GM23338 (cell line): ENCODE results near the gene STIM1. TPM values are rescaled to one million over a fixed set of nuclear protein-coding genes. Genes with fewer than 3 reads are reported as not detected.

ENCODE experiments used
- ATAC-seq: fragments of 200-7000 bp; cut with Tn5 transposase; 3 replicates; pipeline ENCODE4 v1.9.1; 2020
- DNase-seq: peaks from one replicate; pipeline ENCODE4 v3.0.0-alpha.2; 2015; ENCODE audit warnings: low spot score
- H2AFZ ChIP-seq: fragments of 200-600 bp; sonication (generic); 2 replicates; pipeline ENCODE4 v1.8.0; 2016; ENCODE audit warnings: antibody characterized with exemption, mild to moderate bottlenecking, moderate library complexity
- H3F3A ChIP-seq: fragments of 200-600 bp; sonication (generic); replicated peaks from 2 replicates; pipeline ENCODE4 v1.8.0; 2017; ENCODE audit warnings: antibody characterized with exemption, mixed run types, low read depth
- H3K27ac ChIP-seq: fragments of 200-600 bp; sonication (generic); 2 replicates; pipeline ENCODE4 v1.6.1; 2016; ENCODE audit warnings: low read depth
- H3K27me3 ChIP-seq: fragments of 200-600 bp; sonication (generic); 2 replicates; pipeline ENCODE4 v1.8.0; 2016; ENCODE audit warnings: mild to moderate bottlenecking, mixed run types, moderate library complexity; ENCODE audit not compliant: insufficient read depth
- H3K36me3 ChIP-seq: fragments of 200-600 bp; sonication (generic); 2 replicates; pipeline ENCODE4 v1.8.0; 2016; ENCODE audit warnings: mild to moderate bottlenecking; ENCODE audit not compliant: insufficient read depth
- H3K4me1 ChIP-seq: fragments of 200-600 bp; sonication (generic); 2 replicates; pipeline ENCODE4 v1.8.0; 2016; ENCODE audit warnings: mild to moderate bottlenecking, moderate library complexity; ENCODE audit not compliant: insufficient read depth
- H3K4me2 ChIP-seq: fragments of 200-600 bp; sonication (generic); 2 replicates; pipeline ENCODE4 v1.7.1; 2017; ENCODE audit warnings: mixed run types
- H3K4me3 ChIP-seq: fragments of 200-600 bp; sonication (generic); 2 replicates; pipeline ENCODE4 v1.6.1; 2016; ENCODE audit warnings: mixed run types
- H3K79me2 ChIP-seq: fragments of 200-600 bp; sonication (generic); replicated peaks from 2 replicates; pipeline ENCODE4 v1.8.0; 2017; ENCODE audit warnings: mild to moderate bottlenecking; ENCODE audit not compliant: insufficient read depth
- H3K9me2 ChIP-seq: fragments of 200-600 bp; sonication (generic); 2 replicates; pipeline ENCODE4 v1.8.0; 2017; ENCODE audit not compliant: insufficient read depth
- H4K20me1 ChIP-seq: fragments of 200-600 bp; sonication (generic); replicated peaks from 2 replicates; pipeline ENCODE4 v1.8.0; 2017; ENCODE audit warnings: mild to moderate bottlenecking; ENCODE audit not compliant: insufficient read depth
- H3K27ac Mint-ChIP-seq: 2 replicates; pipeline ENCODE4 v1.8.0; 2020; ENCODE audit warnings: inconsistent platforms, mild to moderate bottlenecking, moderate library complexity, mixed read lengths
- H3K27me3 Mint-ChIP-seq: 3 replicates; pipeline ENCODE4 v1.8.0; 2022; ENCODE audit warnings: low read depth, mild to moderate bottlenecking, moderate library complexity, mixed read lengths, inconsistent platforms; ENCODE audit not compliant: insufficient read depth, poor library complexity
- H3K36me3 Mint-ChIP-seq: 3 replicates; pipeline ENCODE4 v1.8.0; 2021; ENCODE audit warnings: low read depth, mild to moderate bottlenecking, inconsistent platforms, moderate library complexity, mixed read lengths
- H3K4me1 Mint-ChIP-seq: 3 replicates; pipeline ENCODE4 v1.8.0; 2020; ENCODE audit warnings: mild to moderate bottlenecking, inconsistent platforms, mixed read lengths
- H3K4me3 Mint-ChIP-seq: 3 replicates; pipeline ENCODE4 v1.8.0; 2021; ENCODE audit warnings: moderate library complexity, mild to moderate bottlenecking, inconsistent platforms, mixed read lengths
- H3K9me3 Mint-ChIP-seq: 3 replicates; pipeline ENCODE4 v1.8.0; 2020; ENCODE audit warnings: moderate library complexity, mild to moderate bottlenecking, inconsistent platforms, mixed read lengths
- CREB1 ChIP-seq: fragments of 250-450 bp; sonication (Bioruptor Pico); IDR thresholded peaks from 2 replicates; pipeline ENCODE4 v1.5.0; 2020; ENCODE audit warnings: low read depth, mild to moderate bottlenecking, moderate library complexity
- ETS1 ChIP-seq: IDR thresholded peaks from 2 replicates; pipeline ENCODE4 v1.6.1; 2016; ENCODE audit warnings: antibody characterized with exemption
- EZH2 ChIP-seq: fragments of 200-600 bp; sonication (generic); IDR thresholded peaks from one replicate; pipeline ENCODE4 v1.8.0; 2017; ENCODE audit warnings: antibody characterized with exemption, mild to moderate bottlenecking, low read depth; ENCODE audit not compliant: unreplicated experiment
- EZH2phosphoT487 ChIP-seq: fragments of 200-600 bp; sonication (generic); IDR thresholded peaks from one replicate; pipeline ENCODE4 v1.8.1; 2018; ENCODE audit warnings: antibody characterized with exemption; ENCODE audit not compliant: unreplicated experiment
- JUNB ChIP-seq: IDR thresholded peaks from one replicate; pipeline ENCODE4 v1.6.1; 2016; ENCODE audit warnings: antibody characterized with exemption; ENCODE audit not compliant: unreplicated experiment
- NANOG ChIP-seq: IDR thresholded peaks from 2 replicates; pipeline ENCODE4 v1.6.1; 2016; ENCODE audit warnings: antibody characterized with exemption, borderline replicate concordance
- POLR2AphosphoS5 ChIP-seq: IDR thresholded peaks from 2 replicates; pipeline ENCODE4 v1.6.1; 2016; ENCODE audit warnings: antibody characterized with exemption, low read depth
- REST ChIP-seq: IDR thresholded peaks from one replicate; pipeline ENCODE4 v1.6.1; 2018; ENCODE audit warnings: antibody characterized with exemption; ENCODE audit not compliant: unreplicated experiment
- STAT1 ChIP-seq: IDR thresholded peaks from one replicate; pipeline ENCODE4 v1.6.1; 2016; ENCODE audit warnings: antibody characterized with exemption; ENCODE audit not compliant: unreplicated experiment
- ZNF114 ChIP-seq: fragments of 250-450 bp; sonication (Bioruptor Pico); IDR thresholded peaks from 2 replicates; pipeline ENCODE4 v1.5.0; 2020; ENCODE audit warnings: mild to moderate bottlenecking, moderate library complexity
- ZNF331 ChIP-seq: fragments of 250-450 bp; sonication (Bioruptor Pico); IDR thresholded peaks from 2 replicates; pipeline ENCODE4 v1.5.0; 2020; ENCODE audit warnings: low read depth, mild to moderate bottlenecking, moderate library complexity
- polyA plus RNA-seq: library from polyadenylated mRNA; unstranded; fragments of >200 nt; fragmentation: Nextera tagmentation; extraction: Ambion mirVana; gene quantifications from 2 replicates; pipeline ENCODE4 v1.2.1, GENCODE V29; 2016
- total RNA-seq: library from RNA; depleted of rRNA; stranded (reverse); fragments of >200 nt; shearing (Covaris generic); gene quantifications from 2 replicates; pipeline ENCODE4 v1.2.3, GENCODE V29; 2014
- TF ChIP-seq, protein P1 (sequence below), 2 experiments: fragments of 200-600 bp in 1 of 2; sonication (generic) in 1 of 2; conservative IDR thresholded peaks; 2 replicates each; pipeline versions ENCODE4 v1.5.1 to v1.6.1; 2016 to 2017; ENCODE audit warnings: antibody characterized with exemption in 2 of 2, low read depth in 2 of 2, mild to moderate bottlenecking in 2 of 2, moderate library complexity in 1 of 2
- TF ChIP-seq, protein P2 (sequence below): fragments of 250-450 bp; sonication (Bioruptor Pico); IDR thresholded peaks from 2 replicates; pipeline ENCODE4 v1.5.0; 2020; ENCODE audit warnings: mild to moderate bottlenecking, moderate library complexity

The STIM1 gene
- total and polyA plus RNA-seq, 2 experiments from 2014 or later, result 3.5 to 14.0 TPM

- H3K27me3 Mint-ChIP-seq, result peaks cover 9% of the 10 kb centered on the region
- peak overlapping the region; percentile 55; the same call in 1 of the 2 replicates for H3K4me2 ChIP-seq
- H3K27ac Mint-ChIP-seq, result no peak overlapping the region
- no peak overlapping the region for H2AFZ ChIP-seq
- H3K79me2 ChIP-seq, result peaks cover 70% of the 10 kb centered on the region
- DNase-seq (no peak), ATAC-seq (no peak)
- peaks cover 28% of the 10 kb centered on the region for H3K4me1 ChIP-seq
- TF ChIP-seq REST (no peak), ZNF114 (no peak), NANOG (no peak), POLR2AphosphoS5 (no peak), ETS1 (no peak), ZNF331 (CRISPR knock-in tag) (no peak), CREB1 (CRISPR knock-in tag) (no peak), EZH2 (no peak), EZH2phosphoT487 (no peak), STAT1 (no peak), JUNB (no peak)
- TF ChIP-seq, protein P1, sequence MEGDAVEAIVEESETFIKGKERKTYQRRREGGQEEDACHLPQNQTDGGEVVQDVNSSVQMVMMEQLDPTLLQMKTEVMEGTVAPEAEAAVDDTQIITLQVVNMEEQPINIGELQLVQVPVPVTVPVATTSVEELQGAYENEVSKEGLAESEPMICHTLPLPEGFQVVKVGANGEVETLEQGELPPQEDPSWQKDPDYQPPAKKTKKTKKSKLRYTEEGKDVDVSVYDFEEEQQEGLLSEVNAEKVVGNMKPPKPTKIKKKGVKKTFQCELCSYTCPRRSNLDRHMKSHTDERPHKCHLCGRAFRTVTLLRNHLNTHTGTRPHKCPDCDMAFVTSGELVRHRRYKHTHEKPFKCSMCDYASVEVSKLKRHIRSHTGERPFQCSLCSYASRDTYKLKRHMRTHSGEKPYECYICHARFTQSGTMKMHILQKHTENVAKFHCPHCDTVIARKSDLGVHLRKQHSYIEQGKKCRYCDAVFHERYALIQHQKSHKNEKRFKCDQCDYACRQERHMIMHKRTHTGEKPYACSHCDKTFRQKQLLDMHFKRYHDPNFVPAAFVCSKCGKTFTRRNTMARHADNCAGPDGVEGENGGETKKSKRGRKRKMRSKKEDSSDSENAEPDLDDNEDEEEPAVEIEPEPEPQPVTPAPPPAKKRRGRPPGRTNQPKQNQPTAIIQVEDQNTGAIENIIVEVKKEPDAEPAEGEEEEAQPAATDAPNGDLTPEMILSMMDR (conservative IDR thresholded peaks at IDR 0.05; ENCODE audit: low read depth in 2 of 2), result no peak
- TF ChIP-seq, protein P2, sequence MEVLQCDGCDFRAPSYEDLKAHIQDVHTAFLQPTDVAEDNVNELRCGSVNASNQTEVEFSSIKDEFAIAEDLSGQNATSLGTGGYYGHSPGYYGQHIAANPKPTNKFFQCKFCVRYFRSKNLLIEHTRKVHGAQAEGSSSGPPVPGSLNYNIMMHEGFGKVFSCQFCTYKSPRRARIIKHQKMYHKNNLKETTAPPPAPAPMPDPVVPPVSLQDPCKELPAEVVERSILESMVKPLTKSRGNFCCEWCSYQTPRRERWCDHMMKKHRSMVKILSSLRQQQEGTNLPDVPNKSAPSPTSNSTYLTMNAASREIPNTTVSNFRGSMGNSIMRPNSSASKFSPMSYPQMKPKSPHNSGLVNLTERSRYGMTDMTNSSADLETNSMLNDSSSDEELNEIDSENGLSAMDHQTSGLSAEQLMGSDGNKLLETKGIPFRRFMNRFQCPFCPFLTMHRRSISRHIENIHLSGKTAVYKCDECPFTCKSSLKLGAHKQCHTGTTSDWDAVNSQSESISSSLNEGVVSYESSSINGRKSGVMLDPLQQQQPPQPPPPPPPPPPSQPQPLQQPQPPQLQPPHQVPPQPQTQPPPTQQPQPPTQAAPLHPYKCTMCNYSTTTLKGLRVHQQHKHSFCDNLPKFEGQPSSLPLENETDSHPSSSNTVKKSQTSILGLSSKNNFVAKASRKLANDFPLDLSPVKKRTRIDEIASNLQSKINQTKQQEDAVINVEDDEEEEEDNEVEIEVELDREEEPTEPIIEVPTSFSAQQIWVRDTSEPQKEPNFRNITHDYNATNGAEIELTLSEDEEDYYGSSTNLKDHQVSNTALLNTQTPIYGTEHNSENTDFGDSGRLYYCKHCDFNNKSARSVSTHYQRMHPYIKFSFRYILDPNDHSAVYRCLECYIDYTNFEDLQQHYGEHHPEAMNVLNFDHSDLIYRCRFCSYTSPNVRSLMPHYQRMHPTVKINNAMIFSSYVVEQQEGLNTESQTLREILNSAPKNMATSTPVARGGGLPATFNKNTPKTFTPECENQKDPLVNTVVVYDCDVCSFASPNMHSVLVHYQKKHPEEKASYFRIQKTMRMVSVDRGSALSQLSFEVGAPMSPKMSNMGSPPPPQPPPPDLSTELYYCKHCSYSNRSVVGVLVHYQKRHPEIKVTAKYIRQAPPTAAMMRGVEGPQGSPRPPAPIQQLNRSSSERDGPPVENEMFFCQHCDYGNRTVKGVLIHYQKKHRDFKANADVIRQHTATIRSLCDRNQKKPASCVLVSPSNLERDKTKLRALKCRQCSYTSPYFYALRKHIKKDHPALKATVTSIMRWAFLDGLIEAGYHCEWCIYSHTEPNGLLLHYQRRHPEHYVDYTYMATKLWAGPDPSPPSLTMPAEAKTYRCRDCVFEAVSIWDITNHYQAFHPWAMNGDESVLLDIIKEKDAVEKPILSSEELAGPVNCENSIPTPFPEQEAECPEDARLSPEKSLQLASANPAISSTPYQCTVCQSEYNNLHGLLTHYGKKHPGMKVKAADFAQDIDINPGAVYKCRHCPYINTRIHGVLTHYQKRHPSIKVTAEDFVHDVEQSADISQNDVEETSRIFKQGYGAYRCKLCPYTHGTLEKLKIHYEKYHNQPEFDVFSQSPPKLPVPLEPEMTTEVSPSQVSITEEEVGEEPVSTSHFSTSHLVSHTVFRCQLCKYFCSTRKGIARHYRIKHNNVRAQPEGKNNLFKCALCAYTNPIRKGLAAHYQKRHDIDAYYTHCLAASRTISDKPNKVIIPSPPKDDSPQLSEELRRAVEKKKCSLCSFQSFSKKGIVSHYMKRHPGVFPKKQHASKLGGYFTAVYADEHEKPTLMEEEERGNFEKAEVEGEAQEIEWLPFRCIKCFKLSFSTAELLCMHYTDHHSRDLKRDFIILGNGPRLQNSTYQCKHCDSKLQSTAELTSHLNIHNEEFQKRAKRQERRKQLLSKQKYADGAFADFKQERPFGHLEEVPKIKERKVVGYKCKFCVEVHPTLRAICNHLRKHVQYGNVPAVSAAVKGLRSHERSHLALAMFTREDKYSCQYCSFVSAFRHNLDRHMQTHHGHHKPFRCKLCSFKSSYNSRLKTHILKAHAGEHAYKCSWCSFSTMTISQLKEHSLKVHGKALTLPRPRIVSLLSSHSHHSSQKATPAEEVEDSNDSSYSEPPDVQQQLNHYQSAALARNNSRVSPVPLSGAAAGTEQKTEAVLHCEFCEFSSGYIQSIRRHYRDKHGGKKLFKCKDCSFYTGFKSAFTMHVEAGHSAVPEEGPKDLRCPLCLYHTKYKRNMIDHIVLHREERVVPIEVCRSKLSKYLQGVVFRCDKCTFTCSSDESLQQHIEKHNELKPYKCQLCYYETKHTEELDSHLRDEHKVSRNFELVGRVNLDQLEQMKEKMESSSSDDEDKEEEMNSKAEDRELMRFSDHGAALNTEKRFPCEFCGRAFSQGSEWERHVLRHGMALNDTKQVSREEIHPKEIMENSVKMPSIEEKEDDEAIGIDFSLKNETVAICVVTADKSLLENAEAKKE (CRISPR knock-in tag), result no peak
- H3K4me1 Mint-ChIP-seq, result peaks cover 53% of the 10 kb centered on the region
- H3K27ac ChIP-seq, result no peak overlapping the region
- H3F3A ChIP-seq, result 0 out of 2 replicates have a peak, but pooled peaks cover 3% of the 10 kb centered on the region
- H3K36me3 Mint-ChIP-seq, result peaks cover 15% of the 10 kb centered on the region
- H3K4me3 Mint-ChIP-seq, result no peak overlapping the region
- no peaks in the 10 kb centered on the region for H3K9me2 ChIP-seq
- H3K9me3 Mint-ChIP-seq, result no peaks in the 10 kb centered on the region; the same call in 2 of the 3 replicates
- H4K20me1 ChIP-seq, result peaks cover 57% of the 10 kb centered on the region
- no peaks in the 10 kb centered on the region for H3K27me3 ChIP-seq
- H3K4me3 ChIP-seq, result no peak overlapping the region
- H3K36me3 ChIP-seq, result no peaks in the 10 kb centered on the region; the same call in 1 of the 2 replicates
These were observed 17.7 kb upstream of the STIM1 start for GRCh38 chr11:3837793-3838192.
